B cell (primary cell): ENCODE data around the gene ERN1. TPM values are rescaled to one million over a fixed set of nuclear protein-coding genes. Genes with fewer than 3 reads are reported as not detected.
A peak's percentile ranks its signal among the peaks of the same experiment; 100 is the strongest.

Experiments
- ATAC-seq: fragments of 200-7000 bp; cut with Tn5 transposase; one replicate; pipeline ENCODE4 v1.10.0; 2021; ENCODE audit warnings: low read depth, mild to moderate bottlenecking, moderate number of reproducible peaks, moderate library complexity
- CTCF ChIA-PET: fragments of 350-600 bp; sonication (Branson Sonifier 250); formaldehyde crosslinking; loops from one replicate; lab custom pipeline; 2021; ENCODE audit warnings: antibody characterized with exemption, inconsistent platforms; lab: Charles Lee
- POLR2A ChIA-PET: fragments of 350-600 bp; sonication (Branson Sonifier 250); formaldehyde crosslinking; loops from one replicate; lab custom pipeline; 2021; ENCODE audit warnings: antibody characterized with exemption; lab: Charles Lee
- DNase-seq: peaks from one replicate; pipeline ENCODE4 v3.0.0; 2013
- H2AFZ ChIP-seq: 2 replicates; pipeline ENCODE4 v1.6.1; 2012; ENCODE audit warnings: mild to moderate bottlenecking, low read depth, low read length; ENCODE audit not compliant: insufficient read depth, poor library complexity, severe bottlenecking
- H3K27ac ChIP-seq, 2 donors: 1 replicate in 1 of 2; 2 replicates in 1 of 2; pipeline ENCODE4 v1.5.1; 2012 to 2013; ENCODE audit warnings: low read length in 2 of 2, mild to moderate bottlenecking in 2 of 2, moderate library complexity in 1 of 2
- H3K27me3 ChIP-seq, 4 experiments: fragments of 200-600 bp in 1 of 4; sonication (generic) in 1 of 4; replicated peaks in 1 of 4; 1 replicate in 2 of 4; 2 replicates in 2 of 4; pipeline versions ENCODE4 v1.6.1 to v1.7.0; 2013 to 2016; ENCODE audit warnings: low read length in 3 of 4, mild to moderate bottlenecking in 2 of 4, mixed read lengths in 1 of 4, moderate library complexity in 1 of 4; ENCODE audit not compliant: insufficient read depth in 4 of 4, control insufficient read depth in 3 of 4; ENCODE audit errors: control extremely low read depth in 1 of 4
- H3K36me3 ChIP-seq, 2 experiments: replicated peaks in 1 of 2; 1 replicate in 1 of 2; 2 replicates in 1 of 2; pipeline versions ENCODE4 v1.6.1 to v1.7.1; 2013; ENCODE audit warnings: low read length in 1 of 2; ENCODE audit not compliant: insufficient read depth in 2 of 2, control insufficient read depth in 1 of 2; ENCODE audit errors: control extremely low read depth in 1 of 2, extremely low read depth in 1 of 2
- H3K4me1 ChIP-seq, 2 donors: fragments of 200-600 bp in 1 of 2; sonication (generic) in 1 of 2; 1 replicate in 1 of 2; 2 replicates in 1 of 2; pipeline versions ENCODE4 v1.5.1 to v1.6.1; 2013 to 2017; ENCODE audit warnings: low read length in 2 of 2; ENCODE audit not compliant: control insufficient read depth in 2 of 2, insufficient read depth in 2 of 2
- H3K4me2 ChIP-seq: replicated peaks from 2 replicates; pipeline ENCODE3; 2012; ENCODE audit warnings: mild to moderate bottlenecking, low read depth, low read length; ENCODE audit not compliant: poor library complexity, severe bottlenecking
- H3K4me3 ChIP-seq, 5 experiments: fragments of 200-600 bp in 1 of 5; sonication (generic) in 1 of 5; 1 replicate in 3 of 5; 2 replicates in 2 of 5; pipeline versions ENCODE4 v1.5.1 to v1.7.0; 2011 to 2016; ENCODE audit warnings: low read length in 4 of 5, mild to moderate bottlenecking in 4 of 5, low read depth in 2 of 5, control low read depth in 1 of 5, moderate library complexity in 1 of 5; ENCODE audit not compliant: insufficient read depth in 1 of 5; ENCODE audit errors: control extremely low read depth in 1 of 5, extremely low read depth in 1 of 5
- H3K79me2 ChIP-seq: fragments of 200-600 bp; sonication (generic); one replicate; pipeline ENCODE4 v1.6.0; 2016; ENCODE audit warnings: low read length; ENCODE audit not compliant: control insufficient read depth, insufficient read depth
- H3K9ac ChIP-seq: fragments of 200-600 bp; sonication (generic); 2 replicates; pipeline ENCODE4 v1.6.1; 2017; ENCODE audit warnings: mild to moderate bottlenecking, low read length, moderate library complexity
- H3K9me3 ChIP-seq, 3 donors: one replicate each; pipeline versions ENCODE4 v1.6.1 to v1.7.1; 2013; ENCODE audit warnings: low read length in 2 of 3; ENCODE audit not compliant: control insufficient read depth in 2 of 3, insufficient read depth in 1 of 3; ENCODE audit errors: control extremely low read depth in 1 of 3
- H4K20me1 ChIP-seq: 2 replicates; pipeline ENCODE4 v1.6.0; 2012; ENCODE audit warnings: mild to moderate bottlenecking, low read length; ENCODE audit not compliant: insufficient read depth, control insufficient read depth, poor library complexity, severe bottlenecking
- H3K27ac Mint-ChIP-seq: one replicate; pipeline ENCODE4 v1.8.0; 2021; ENCODE audit warnings: mixed read lengths
- H3K27me3 Mint-ChIP-seq: one replicate; pipeline ENCODE4 v1.8.0; 2021; ENCODE audit warnings: mixed read lengths
- H3K4me1 Mint-ChIP-seq: one replicate; pipeline ENCODE4 v1.8.0; 2021; ENCODE audit warnings: mixed read lengths
- H3K4me3 Mint-ChIP-seq: one replicate; pipeline ENCODE4 v1.8.0; 2021; ENCODE audit warnings: mixed read lengths
- H3K9me3 Mint-ChIP-seq: one replicate; pipeline ENCODE4 v1.8.0; 2022; ENCODE audit warnings: mixed read lengths; ENCODE audit not compliant: insufficient read depth
- CTCF ChIP-seq: fragments of 200-600 bp; IDR thresholded peaks from one replicate; pipeline ENCODE4 v1.8.0; 2022; ENCODE audit warnings: antibody characterized with exemption, mild to moderate bottlenecking
- EZH2 ChIP-seq: IDR thresholded peaks from 2 replicates; pipeline ENCODE4 v1.6.1; 2012; ENCODE audit warnings: borderline replicate concordance, low read depth, mild to moderate bottlenecking, moderate library complexity, low read length; ENCODE audit not compliant: insufficient read depth, poor library complexity, severe bottlenecking
- WGBS: methylation state at CpG from one replicate; pipeline ENCODE4 v1.1.5; 2013; ENCODE audit warnings: missing lambda C conversion rate; ENCODE audit not compliant: insufficient coverage; 5-methylcytosine and 5-hydroxymethylcytosine counted together
- intact Hi-C: fragments of 100-400 bp; cut with micrococcal nuclease; formaldehyde crosslinking; loops from one replicate; pipeline ENCODE4 v1.10.0; 2022
- polyA plus RNA-seq: library from polyadenylated mRNA; depleted of rRNA; stranded (reverse); fragments of >200 nt; gene quantifications from 2 replicates; pipeline ENCODE4 v1.2.3, GENCODE V29; 2012
- total RNA-seq, 2 donors: library from RNA; stranded (reverse); fragments of 120-200 nt in 1 of 2; gene quantifications; 1 replicate in 1 of 2; 2 replicates in 1 of 2; pipeline versions ENCODE4 v1.2.3 to v1.2.4, GENCODE V29; 2013 to 2022

Gene ERN1
- total and polyA plus RNA-seq, 2 donors (not counting 1 experiment from before 2014, with no cell fraction given), result 7.0 to 19.4 TPM

- no peaks in the 10 kb centered on the region for H4K20me1 ChIP-seq
- no peak overlapping the region for H3K4me2 ChIP-seq
- intact Hi-C loops, result loop anchor here (5.0 kb wide), 3 partner anchors 69 to 244 kb away; no protein-coding TSS in a partner anchor
- ChIA-PET CTCF (interaction anchor here (0.6 to 16.3 kb wide), 21 partner anchors 9 to 243 kb away, joined by 3 to 655 read pairs (median 11); partner anchors contain the start of genes CSHL1 and GH1), POLR2A (interaction anchor here (3.7 kb wide), 1 partner anchor 14 kb away, joined by 22 read pairs; no protein-coding TSS in a partner anchor)
- WGBS, result 70% methylated on average over 2 of the region's 5 CpGs
- no peak overlapping the region for H3K4me3 ChIP-seq
- peak overlapping the region; percentile 37 for H3K4me3 Mint-ChIP-seq
- H3K36me3 ChIP-seq, result no peaks in the 10 kb centered on the region
- TF ChIP-seq CTCF (no peak), EZH2 (no peak)
- H3K4me1 ChIP-seq, result peaks cover 13 to 23% of the 10 kb centered on the region in 2 donors
- no peaks in the 10 kb centered on the region for H3K9me3 ChIP-seq
- peaks cover 21% of the 10 kb centered on the region for H3K4me1 Mint-ChIP-seq
- no peak overlapping the region for H3K9ac ChIP-seq
- DNase-seq, result peak; percentile 35
- no peak overlapping the region for H3K27ac ChIP-seq
- no peaks in the 10 kb centered on the region for H3K27me3 Mint-ChIP-seq
- H3K79me2 ChIP-seq, result peaks cover 16% of the 10 kb centered on the region
- H3K27ac Mint-ChIP-seq, result peak overlapping the region; percentile 29
- ATAC-seq, result no peak
- H3K9me3 Mint-ChIP-seq, result no peaks in the 10 kb centered on the region
- H2AFZ ChIP-seq, result no peak overlapping the region
- no peaks in the 10 kb centered on the region for H3K27me3 ChIP-seq
These were observed 1.8 kb upstream of the ERN1 start for GRCh38 chr17:64131606-64132270.

GRCh38 chr17:64130559-64131001 lies 636 bp upstream of the ERN1 start:
- Histone ChIP-seq H3K79me2 (peaks cover 19% of the 10 kb centered on the region), H4K20me1 (no peaks in the 10 kb centered on the region), H3K4me1 (peaks cover 13 to 23% of the 10 kb centered on the region in 2 donors), H3K27me3 (no peaks in the 10 kb centered on the region), H3K4me2 (peak overlapping the region; percentile 95), H3K36me3 (no peaks in the 10 kb centered on the region), H3K9ac (peak overlapping the region; percentile 81), H3K27ac (peak overlapping the region; percentile 72 to 74), H2AFZ (peak overlapping the region; percentile 96), H3K9me3 (no peaks in the 10 kb centered on the region), H3K4me3 (peak overlapping the region; percentile 11 to 66 (median 50))
- WGBS, result 8% methylated on average over 22 of the region's 24 CpGs
- no peaks in the 10 kb centered on the region for H3K27me3 Mint-ChIP-seq
- peak overlapping the region; percentile 89 for H3K4me3 Mint-ChIP-seq
- CTCF ChIA-PET, result interaction anchor here (0.7 to 16.3 kb wide), 14 partner anchors 15 to 241 kb away, joined by 3 to 655 read pairs (median 18); partner anchors contain the start of genes CSHL1, GH1 and ICAM2
- POLR2A ChIA-PET, result interaction anchor here (0.5 to 3.7 kb wide), 5 partner anchors 15 to 177 kb away, joined by 3 to 22 read pairs (median 5); no protein-coding TSS in a partner anchor
- H3K9me3 Mint-ChIP-seq, result no peaks in the 10 kb centered on the region
- H3K4me1 Mint-ChIP-seq, result peaks cover 21% of the 10 kb centered on the region
- ATAC-seq (peak; percentile 4), DNase-seq (no peak)
- TF ChIP-seq EZH2, result no peak
- no peak for TF ChIP-seq CTCF
- H3K27ac Mint-ChIP-seq, result peak overlapping the region; percentile 89
- intact Hi-C loops, result loop anchor here (1.0 to 5.0 kb wide), 8 partner anchors 15 to 303 kb away; partner anchors contain the start of genes FTSJ3, ICAM2, PSMC5 and TEX2
